ENCODE results near the gene UBE2I. TPM values are rescaled to one million over a fixed set of nuclear protein-coding genes. Genes with fewer than 3 reads are reported as not detected.
"Not testable (repeated sequence)": the region's sequence is repeated elsewhere in the genome, so short reads cannot be mapped to it uniquely, and the experiment has no call there.

The UBE2I gene
- total RNA-seq, 1 donor, result 49.2 TPM

DNA sequence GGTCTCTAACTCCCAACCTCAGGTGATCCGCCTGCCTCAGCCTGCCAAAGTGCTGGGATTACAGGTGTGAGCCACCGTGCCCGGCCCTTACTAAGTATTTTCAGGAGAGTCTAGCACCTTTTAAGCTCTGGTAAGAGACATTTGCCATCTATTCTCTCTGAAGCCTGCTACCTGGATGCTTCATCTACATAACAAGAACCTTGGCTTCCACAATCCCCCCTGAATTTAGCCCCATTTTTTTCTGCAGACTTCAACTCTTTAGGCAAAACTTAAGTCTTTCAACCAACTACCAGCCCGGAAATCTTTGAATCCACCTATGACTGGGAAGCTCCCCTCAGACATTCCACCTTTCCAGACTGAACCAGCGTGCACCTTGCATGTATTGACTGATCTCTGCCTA, 14.0 kb upstream of the UBE2I start:
- H3K9me3 ChIP-seq (ENCODE audit: low read depth, low read length), result no peaks in the 10 kb centered on the region
- no peak overlapping the region for H2AFZ ChIP-seq (ENCODE audit: low read length)
- no peak for TF ChIP-seq CTCF (IDR thresholded peaks at IDR 0.05; ENCODE audit: extremely low read depth, low read depth, low read length)
- no peaks in the 10 kb centered on the region for H3K79me2 ChIP-seq (ENCODE audit: insufficient read depth, low read length)
- H3K27ac ChIP-seq (ENCODE audit: low read depth, low read length), result no peak overlapping the region
- DNase-seq (ENCODE audit: insufficient read length, low spot score, missing footprints), result no peak
- H3K4me1 ChIP-seq (ENCODE audit: insufficient read depth, low read length), result peaks cover 9% of the 10 kb centered on the region
- H3K27me3 ChIP-seq (ENCODE audit: insufficient read depth, low read length), result peaks cover 35% of the 10 kb centered on the region
- H3K36me3 ChIP-seq (ENCODE audit: insufficient read depth, low read length), result no peaks in the 10 kb centered on the region
- H3K4me3 ChIP-seq (ENCODE audit: insufficient read depth, low read length), result no peak overlapping the region
- H4K20me1 ChIP-seq (ENCODE audit: insufficient read depth, low read length), result no peaks in the 10 kb centered on the region
- H3K4me2 ChIP-seq (ENCODE audit: insufficient read depth, low read length), result no peak overlapping the region

GRCh38 chr16:1296688-1297017, 12.8 kb upstream of the UBE2I start:
- peak overlapping the region; percentile 78 for H2AFZ ChIP-seq (ENCODE audit: low read length)
- not testable (repeated sequence) for DNase-seq (ENCODE audit: insufficient read length, low spot score, missing footprints); H3K4me1 ChIP-seq (ENCODE audit: insufficient read depth, low read length); H3K36me3 ChIP-seq (ENCODE audit: insufficient read depth, low read length); H3K4me3 ChIP-seq (ENCODE audit: insufficient read depth, low read length); H3K79me2 ChIP-seq (ENCODE audit: insufficient read depth, low read length); H3K27ac ChIP-seq (ENCODE audit: low read depth, low read length); H3K4me2 ChIP-seq (ENCODE audit: insufficient read depth, low read length); H3K9me3 ChIP-seq (ENCODE audit: low read depth, low read length); H4K20me1 ChIP-seq (ENCODE audit: insufficient read depth, low read length)
- H3K27me3 ChIP-seq (ENCODE audit: insufficient read depth, low read length), result peaks cover 26% of the 10 kb centered on the region

DNA sequence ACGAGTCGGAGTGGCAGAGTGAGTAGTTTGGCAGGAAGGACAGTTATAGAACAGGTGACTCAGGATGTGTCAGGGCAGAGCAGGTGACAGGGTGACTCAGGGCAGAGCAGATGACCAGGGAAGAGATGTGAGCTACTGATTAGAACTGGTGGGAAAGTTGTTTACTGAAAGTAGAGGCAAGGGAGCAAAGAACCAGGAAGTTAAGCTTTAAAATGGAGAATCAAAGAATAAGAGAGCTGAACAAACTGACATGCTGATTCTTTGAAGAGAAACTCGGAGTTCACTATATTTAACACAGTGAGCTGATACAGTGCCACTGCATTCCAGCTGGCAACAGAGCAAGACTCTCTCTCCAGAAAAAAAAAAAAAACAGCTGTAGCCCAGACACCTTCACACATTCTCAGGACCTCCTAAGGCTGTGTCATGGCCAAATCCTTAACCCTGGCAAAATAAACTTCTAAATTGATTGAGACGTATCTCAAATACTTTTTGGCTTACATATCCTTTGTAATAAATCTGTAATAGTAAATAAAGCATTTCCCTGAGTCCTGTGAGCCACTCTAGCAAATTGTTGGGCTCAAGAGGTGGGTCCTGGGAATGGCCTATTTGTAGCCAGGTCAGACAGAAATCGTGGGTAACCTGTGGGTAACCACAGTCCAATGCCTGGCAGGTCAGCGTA, 12.3 kb upstream of the UBE2I start:
- H4K20me1 ChIP-seq (ENCODE audit: insufficient read depth, low read length), result no peaks in the 10 kb centered on the region
- peak overlapping the region; percentile 28 for H3K4me2 ChIP-seq (ENCODE audit: insufficient read depth, low read length)
- no peaks in the 10 kb centered on the region for H3K36me3 ChIP-seq (ENCODE audit: insufficient read depth, low read length)
- H2AFZ ChIP-seq (ENCODE audit: low read length), result peak overlapping the region; percentile 78
- no peak overlapping the region for H3K4me3 ChIP-seq (ENCODE audit: insufficient read depth, low read length)
- peaks cover 21% of the 10 kb centered on the region for H3K27me3 ChIP-seq (ENCODE audit: insufficient read depth, low read length)
- H3K27ac ChIP-seq (ENCODE audit: low read depth, low read length), result no peak overlapping the region
- DNase-seq (ENCODE audit: insufficient read length, low spot score, missing footprints), result no peak
- H3K9me3 ChIP-seq (ENCODE audit: low read depth, low read length), result no peaks in the 10 kb centered on the region
- TF ChIP-seq CTCF (IDR thresholded peaks at IDR 0.05; ENCODE audit: extremely low read depth, low read depth, low read length), result no peak
- H3K4me1 ChIP-seq (ENCODE audit: insufficient read depth, low read length), result peaks cover 9% of the 10 kb centered on the region
- H3K79me2 ChIP-seq (ENCODE audit: insufficient read depth, low read length), result no peaks in the 10 kb centered on the region

GRCh38 chr16:1298406-1298805, 11.0 kb upstream of the UBE2I start:
- no peak overlapping the region for H3K4me2 ChIP-seq (ENCODE audit: insufficient read depth, low read length)
- no peaks in the 10 kb centered on the region for H3K79me2 ChIP-seq (ENCODE audit: insufficient read depth, low read length)
- no peak overlapping the region for H2AFZ ChIP-seq (ENCODE audit: low read length)
- no peak for TF ChIP-seq CTCF (IDR thresholded peaks at IDR 0.05; ENCODE audit: extremely low read depth, low read depth, low read length)
- H3K27me3 ChIP-seq (ENCODE audit: insufficient read depth, low read length), result peaks cover 21% of the 10 kb centered on the region
- no peaks in the 10 kb centered on the region for H3K9me3 ChIP-seq (ENCODE audit: low read depth, low read length)
- H3K36me3 ChIP-seq (ENCODE audit: insufficient read depth, low read length), result no peaks in the 10 kb centered on the region
- H3K4me3 ChIP-seq (ENCODE audit: insufficient read depth, low read length), result no peak overlapping the region
- H3K27ac ChIP-seq (ENCODE audit: low read depth, low read length), result no peak overlapping the region
- no peaks in the 10 kb centered on the region for H4K20me1 ChIP-seq (ENCODE audit: insufficient read depth, low read length)
- H3K4me1 ChIP-seq (ENCODE audit: insufficient read depth, low read length), result peaks cover 9% of the 10 kb centered on the region
- DNase-seq (ENCODE audit: insufficient read length, low spot score, missing footprints), result no peak
